ENCODE data around the gene RLBP1.

The RLBP1 gene

DNA sequence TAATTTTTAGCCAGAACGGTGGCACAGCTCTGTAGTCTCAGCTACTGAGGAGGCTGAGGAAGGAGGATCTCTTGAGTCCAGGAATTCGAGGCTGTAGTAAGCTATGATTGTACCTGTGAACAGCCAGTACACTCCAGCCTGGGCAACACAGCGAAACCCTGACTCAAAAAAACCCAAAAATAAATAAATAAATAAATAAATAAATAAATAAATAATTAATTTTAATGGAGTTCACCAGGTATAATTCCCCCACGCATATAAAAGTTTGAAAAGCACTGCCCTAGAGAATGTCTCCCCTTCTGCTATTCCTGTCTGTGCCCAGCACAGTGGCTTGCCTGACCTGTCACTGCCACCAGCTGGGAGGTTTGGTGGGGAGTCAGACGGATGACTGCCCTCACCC, 4.2 kb upstream of the RLBP1 start:
- H3K4me3 ChIP-seq (ENCODE audit: control insufficient read depth, low read depth, low read length) = no peak overlapping the region
- DNase-seq (ENCODE audit: low read depth) = no peak
- no peak for TF ChIP-seq CTCF (IDR thresholded peaks at IDR 0.05; ENCODE audit: control insufficient read depth, insufficient read depth, low read depth, low read length, missing control alignments)

GRCh38 chr15:89218531-89218930, 2.8 kb downstream of the RLBP1 start:
- no peak overlapping the region for H3K4me3 ChIP-seq (ENCODE audit: control insufficient read depth, low read depth, low read length)
- no peak for DNase-seq (ENCODE audit: low read depth)
- no peak for TF ChIP-seq CTCF (IDR thresholded peaks at IDR 0.05; ENCODE audit: control insufficient read depth, insufficient read depth, low read depth, low read length, missing control alignments)

- H3K4me3 ChIP-seq (ENCODE audit: control insufficient read depth, low read depth, low read length) = no peak overlapping the region
- TF ChIP-seq CTCF (IDR thresholded peaks at IDR 0.05; ENCODE audit: control insufficient read depth, insufficient read depth, low read depth, low read length, missing control alignments) = no peak
- no peak for DNase-seq (ENCODE audit: low read depth)
Observed at GRCh38 chr15:89217686-89218376, 3.5 kb downstream of the RLBP1 start.

GRCh38 chr15:89217031-89217430, 4.3 kb downstream of the RLBP1 start:
- no peak for DNase-seq (ENCODE audit: low read depth)
- no peak overlapping the region for H3K4me3 ChIP-seq (ENCODE audit: control insufficient read depth, low read depth, low read length)
- no peak for TF ChIP-seq CTCF (IDR thresholded peaks at IDR 0.05; ENCODE audit: control insufficient read depth, insufficient read depth, low read depth, low read length, missing control alignments)

GRCh38 chr15:89215627-89216026, 5.8 kb downstream of the RLBP1 start:
- no peak for TF ChIP-seq CTCF (IDR thresholded peaks at IDR 0.05; ENCODE audit: control insufficient read depth, insufficient read depth, low read depth, low read length, missing control alignments)
- H3K4me3 ChIP-seq (ENCODE audit: control insufficient read depth, low read depth, low read length) = no peak overlapping the region
- no peak for DNase-seq (ENCODE audit: low read depth)

DNA sequence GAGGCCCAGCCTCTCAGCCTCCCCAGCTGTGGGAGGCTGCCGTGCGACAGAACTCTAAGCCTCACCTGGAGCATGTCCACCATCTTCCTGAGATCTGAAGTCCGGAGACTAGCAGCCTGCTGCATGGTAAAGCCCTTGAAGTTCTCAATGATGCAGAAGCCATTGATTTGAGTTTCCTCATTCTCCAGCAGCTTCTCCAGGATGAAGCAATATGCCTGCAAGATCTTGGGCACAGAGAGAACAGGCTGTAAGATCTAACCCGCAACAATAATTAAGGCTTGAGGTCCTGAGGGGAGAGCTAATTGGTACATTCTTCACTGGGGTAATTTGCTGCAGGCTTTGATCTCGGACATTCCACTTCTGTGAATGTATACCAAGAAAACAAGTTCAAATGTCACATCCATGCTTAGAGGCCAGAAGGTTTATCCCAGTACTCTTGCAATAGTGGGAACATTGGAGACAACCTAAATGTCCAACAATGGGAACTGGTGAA, 9.7 kb downstream of the RLBP1 start:
- H3K4me3 ChIP-seq (ENCODE audit: control insufficient read depth, low read depth, low read length) = no peak overlapping the region
- TF ChIP-seq CTCF (IDR thresholded peaks at IDR 0.05; ENCODE audit: control insufficient read depth, insufficient read depth, low read depth, low read length, missing control alignments) = no peak
- DNase-seq (ENCODE audit: low read depth) = no peak

All from AG09309 (cell line).